HTR-8/SVneo (cell line): ENCODE results near the gene PTRH2.
A peak's percentile ranks its signal among the peaks of the same experiment; 100 is the strongest.
"Not testable (repeated sequence)": the region's sequence is repeated elsewhere in the genome, so short reads cannot be mapped to it uniquely, and the experiment has no call there.

Source experiments
- DNase-seq: peaks from one replicate; pipeline ENCODE4 v3.0.0; 2011; ENCODE audit warnings: low spot score, mixed read lengths; ENCODE audit not compliant: insufficient read length
- FAIRE-seq: peaks from 2 replicates; lab custom pipeline; 2011; peaks lifted over from hg19 to GRCh38; lab: Jason Lieb, UNC

Gene PTRH2

GRCh38 chr17:59707149-59707970 lies at the start of gene PTRH2, which contains the start of gene VMP1:
TSS of gene PTRH2 (minus strand) at chr17:59707430. CDS start at chr17:59697978, 9,452 bp downstream.
TSS of gene VMP1 (plus strand) at chr17:59707654. CDS start at chr17:59731447, 23,793 bp downstream.
- FAIRE-seq (peak; percentile 93), DNase-seq (peak; percentile 100)

- peak; percentile 72 for DNase-seq
- FAIRE-seq: peak; percentile 73
Measured at GRCh38 chr17:59756236-59756818, 49.1 kb upstream of the PTRH2 start.

GRCh38 chr17:59755069-59755468 lies 47.8 kb upstream of the PTRH2 start:
- FAIRE-seq, DNase-seq: not testable (repeated sequence)

- DNase-seq (peak; percentile 93), FAIRE-seq (peak; percentile 89)
Measured at GRCh38 chr17:59754552-59754951, 47.3 kb upstream of the PTRH2 start.

GRCh38 chr17:59753522-59754467 lies 46.6 kb upstream of the PTRH2 start:
- FAIRE-seq: no peak
- DNase-seq: peak; percentile 87

- no peak for FAIRE-seq
- no peak for DNase-seq
Measured at GRCh38 chr17:59752922-59753321, 45.7 kb upstream of the PTRH2 start.

- DNase-seq (no peak), FAIRE-seq (no peak)
Measured at GRCh38 chr17:59752446-59752845, 45.2 kb upstream of the PTRH2 start.

GRCh38 chr17:59751955-59752413 lies 44.8 kb upstream of the PTRH2 start:
- DNase-seq: no peak
- FAIRE-seq: no peak

GRCh38 chr17:59748591-59748990 lies 41.4 kb upstream of the PTRH2 start:
- no peak for DNase-seq
- no peak for FAIRE-seq

- DNase-seq (peak; percentile 61), FAIRE-seq (no peak)
Measured at GRCh38 chr17:59746849-59747445, 39.7 kb upstream of the PTRH2 start.

DNA sequence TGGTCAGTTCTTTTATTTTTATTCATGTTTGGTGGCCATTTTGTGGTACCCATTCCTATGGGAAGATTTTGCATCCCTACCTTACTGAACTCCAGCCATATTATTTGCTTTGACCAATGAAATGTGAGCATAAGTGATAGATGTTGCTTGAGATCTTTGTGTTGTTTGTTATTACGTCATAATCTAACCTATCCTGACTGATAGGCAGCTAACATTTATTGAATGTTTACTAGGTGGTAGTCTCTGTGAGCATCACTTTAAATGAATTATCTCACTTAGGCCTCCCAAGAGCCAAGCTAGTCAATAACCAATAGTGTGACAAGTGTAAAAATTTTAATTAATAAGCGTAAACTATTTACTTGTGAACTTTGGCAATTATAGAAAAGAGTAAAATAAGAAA lies 37.8 kb upstream of the PTRH2 start:
- FAIRE-seq: no peak
- no peak for DNase-seq

DNA sequence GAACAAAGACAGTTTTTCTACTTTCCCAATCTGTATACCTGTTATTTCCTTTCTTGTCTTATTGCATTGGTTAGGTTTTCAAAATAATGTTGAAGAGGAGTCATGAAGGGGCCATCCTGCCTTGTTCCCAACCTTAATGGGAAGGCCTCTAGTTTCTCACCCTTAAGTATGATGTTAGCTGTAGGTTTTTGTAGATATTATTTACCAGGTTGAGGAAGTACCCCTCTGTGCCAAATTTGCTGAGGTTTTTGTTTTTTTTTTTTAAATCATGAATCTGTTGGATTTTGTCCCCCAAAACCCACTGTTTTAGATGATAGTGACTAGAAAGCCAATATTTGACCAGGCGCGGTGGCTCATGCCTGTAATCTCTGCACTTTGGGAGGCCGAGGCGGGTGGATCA lies 36.6 kb upstream of the PTRH2 start:
- no peak for FAIRE-seq
- DNase-seq: no peak

GRCh38 chr17:59737324-59737723 lies 30.1 kb upstream of the PTRH2 start:
- no peak for FAIRE-seq

DNA sequence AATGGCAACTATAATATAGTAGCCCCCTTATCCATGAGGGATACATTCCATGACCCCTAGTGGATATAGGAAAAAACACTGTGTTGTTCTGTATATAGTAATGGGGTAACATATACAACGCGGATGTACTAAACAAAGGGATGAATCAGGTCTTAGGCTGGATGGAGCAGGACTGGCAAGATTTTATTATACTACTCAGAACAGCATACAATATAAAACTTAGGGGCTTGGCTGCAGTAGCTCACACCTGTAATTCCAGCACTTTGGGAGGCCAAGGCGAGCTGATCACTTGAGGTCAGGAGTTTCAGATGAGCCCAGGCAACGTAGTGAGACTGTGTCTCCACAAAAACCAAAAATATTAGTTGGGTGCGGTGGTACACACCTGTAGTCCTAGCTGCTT lies 27.0 kb upstream of the PTRH2 start:
- FAIRE-seq: peak; percentile 80

More at GRCh38 chr17:59737324-59737723, 30.1 kb upstream of the PTRH2 start:
- DNase-seq: no peak

DNA sequence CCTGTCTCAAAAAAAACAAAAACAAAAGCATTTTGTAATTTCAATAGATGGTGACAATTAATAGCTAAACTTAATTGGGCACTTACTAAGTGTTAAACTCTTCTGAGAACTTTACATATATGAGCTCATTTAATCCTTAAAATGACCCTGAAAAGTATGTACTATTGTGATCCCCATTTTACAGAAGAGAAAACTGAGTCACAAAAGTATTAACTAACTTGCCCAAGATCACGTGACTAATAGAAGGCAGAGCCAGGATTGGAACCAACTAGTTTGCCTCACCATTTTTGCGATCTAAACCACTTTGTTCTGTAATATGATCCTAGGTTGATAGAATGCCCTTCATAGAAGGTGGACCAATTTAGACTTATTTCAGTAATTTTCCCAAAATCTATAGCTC lies 26.5 kb upstream of the PTRH2 start:
- FAIRE-seq (no peak), DNase-seq (no peak)

More for the DNA sequence above, 27.0 kb upstream of the PTRH2 start:
- no peak for DNase-seq

GRCh38 chr17:59730268-59730834 lies 23.1 kb upstream of the PTRH2 start:
- DNase-seq (no peak), FAIRE-seq (peak; percentile 20)

- no peak for DNase-seq
- FAIRE-seq: no peak
Measured at GRCh38 chr17:59727817-59728533, 20.7 kb upstream of the PTRH2 start.

DNA sequence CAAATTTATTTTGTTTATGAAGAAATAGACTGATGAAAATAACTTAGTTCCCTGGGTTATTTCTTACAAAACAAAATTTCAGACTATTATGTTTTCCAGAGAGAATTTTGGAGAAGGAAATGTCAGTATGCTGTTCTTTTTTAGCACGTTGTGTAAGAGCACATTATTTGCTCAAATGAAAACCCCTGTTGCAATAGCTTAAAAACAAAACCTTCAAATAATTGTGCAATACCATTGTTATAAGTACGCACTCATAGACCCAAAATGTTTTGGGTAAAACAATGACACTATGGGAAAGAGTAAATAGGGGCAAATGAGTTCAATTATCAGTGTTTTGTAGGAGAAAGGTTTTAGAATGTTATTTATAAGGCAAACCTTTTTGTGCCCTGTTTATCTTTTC lies 18.5 kb upstream of the PTRH2 start:
- no peak for DNase-seq
- FAIRE-seq: no peak

DNA sequence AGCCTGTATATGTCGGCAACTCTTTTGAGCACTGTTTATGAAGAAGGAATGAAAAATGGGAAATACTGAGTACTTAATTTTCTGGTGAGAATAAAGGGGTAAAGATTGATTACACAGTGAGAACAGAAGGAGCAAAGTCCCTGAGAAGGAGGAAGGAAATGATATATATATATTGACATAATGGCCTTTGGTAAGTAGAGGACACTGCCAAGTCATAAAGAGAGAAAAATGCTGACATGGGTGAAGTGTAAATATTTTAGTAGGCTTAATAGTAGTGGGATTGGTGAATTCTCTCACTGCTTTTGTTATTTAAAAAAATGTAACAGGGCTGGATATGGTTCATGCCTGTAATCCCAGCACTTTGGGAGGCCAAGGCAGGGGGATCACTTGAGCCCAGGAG lies 16.4 kb upstream of the PTRH2 start:
- FAIRE-seq (no peak), DNase-seq (no peak)
